Kidney (tissue), 14 donors: ENCODE measurements around the gene SPINK2. TPM values are rescaled to one million over a fixed set of nuclear protein-coding genes. Genes with fewer than 3 reads are reported as not detected.

Experiments used
- DNase-seq, 5 donors: peaks; one replicate each; pipeline ENCODE4 v3.0.0-alpha.2; 2013 to 2020
- FAIRE-seq: peaks from 2 replicates; lab custom pipeline; 2012; peaks lifted over from hg19 to GRCh38; lab: Jason Lieb, UNC
- H3K27ac ChIP-seq, 2 donors: one replicate each; pipeline ENCODE4 v1.7.0; 2013; ENCODE audit warnings: low read depth in 2 of 2, low read length in 2 of 2, inconsistent platforms in 1 of 2
- H3K27me3 ChIP-seq: one replicate; pipeline ENCODE4 v1.7.1; 2013; ENCODE audit warnings: low read length, inconsistent platforms; ENCODE audit not compliant: control insufficient read depth, insufficient read depth
- H3K36me3 ChIP-seq, 3 donors: one replicate each; pipeline versions ENCODE4 v1.7.0 to v1.7.1; 2013; ENCODE audit warnings: low read length in 3 of 3, control low read depth in 1 of 3, inconsistent platforms in 1 of 3; ENCODE audit not compliant: insufficient read depth in 3 of 3, control insufficient read depth in 2 of 3
- H3K4me1 ChIP-seq, 3 donors: one replicate each; pipeline versions ENCODE4 v1.7.0 to v1.7.1; 2013; ENCODE audit warnings: low read length in 3 of 3, inconsistent platforms in 1 of 3, low read depth in 1 of 3; ENCODE audit not compliant: control insufficient read depth in 2 of 3, insufficient read depth in 2 of 3
- H3K4me3 ChIP-seq, 3 donors: one replicate each; pipeline versions ENCODE4 v1.7.0 to v1.8.1; 2013; ENCODE audit warnings: low read length in 3 of 3, control low read depth in 1 of 3, inconsistent platforms in 1 of 3
- H3K9ac ChIP-seq, 3 donors: one replicate each; pipeline versions ENCODE4 v1.7.0 to v1.7.1; 2013; ENCODE audit warnings: low read length in 3 of 3, control low read depth in 1 of 3, inconsistent platforms in 1 of 3
- H3K9me3 ChIP-seq, 3 donors: one replicate each; pipeline versions ENCODE4 v1.7.0 to v1.7.1; 2013; ENCODE audit warnings: low read length in 3 of 3, control low read depth in 1 of 3, inconsistent platforms in 1 of 3; ENCODE audit not compliant: control insufficient read depth in 2 of 3, insufficient read depth in 1 of 3
- intact Hi-C: fragments of 100-400 bp; cut with DNase I; formaldehyde crosslinking; loops from one replicate; pipeline ENCODE4 v1.11.1; 2022
- polyA plus RNA-seq: library from polyadenylated mRNA; stranded (reverse); fragments of 350-450 nt; fragmentation: Illumina TruSeq; extraction: RNeasy Lipid Tissue Mini Kit (QIAGEN cat#74804); gene quantifications from one replicate; pipeline ENCODE4 v1.2.3, GENCODE V29; 2014; ENCODE audit warnings: low read depth, low replicate concordance; ENCODE audit not compliant: insufficient read depth
- total RNA-seq: library from RNA; stranded (reverse); fragmentation: NEBNext Ultra II Directional; extraction: Animal tissue kit (Norgen Biotek cat#: 25700); gene quantifications from one replicate; pipeline ENCODE4 v1.2.1, GENCODE V29; 2021
- TF ChIP-seq, protein P1 (sequence below): IDR thresholded peaks from 3 replicates; pipeline ENCODE4 v1.5.1; 2012; ENCODE audit warnings: mild to moderate bottlenecking, moderate library complexity, borderline replicate concordance; ENCODE audit not compliant: insufficient read depth; ENCODE audit errors: extremely low read depth
- donor health status: control.
- donor health status: control.
- donor health status: control.
- donor health status: control.
- donor health status: control.
- donor health status: DM: yes; HTN: yes; CAD: no.
- donor health status: Normal renal cell carcinoma (clear cell type).

Gene SPINK2
- total and polyA plus RNA-seq, 2 donors from 2014 or later = 1.0 TPM; not detected in 1

DNA sequence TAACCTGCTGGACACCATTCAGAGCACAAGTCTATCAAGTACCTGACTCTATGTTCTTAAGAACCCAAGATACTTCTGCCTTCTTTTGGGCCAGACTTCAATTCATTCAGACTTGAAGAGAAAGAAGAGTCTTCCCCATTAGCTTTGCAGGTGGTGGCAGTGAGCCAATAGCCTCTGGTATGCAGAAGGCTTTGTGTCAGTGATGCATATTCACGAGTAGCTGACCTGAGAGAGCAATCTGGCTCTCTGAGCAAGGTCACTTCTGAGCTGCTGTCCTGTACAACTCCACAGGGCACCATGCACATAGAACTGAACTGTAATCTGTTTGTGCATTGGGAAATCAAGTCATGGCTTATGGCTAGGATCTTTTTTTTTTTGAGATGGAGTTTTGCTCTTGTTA is 39.9 kb upstream of the SPINK2 start:
- TF ChIP-seq, protein P1, sequence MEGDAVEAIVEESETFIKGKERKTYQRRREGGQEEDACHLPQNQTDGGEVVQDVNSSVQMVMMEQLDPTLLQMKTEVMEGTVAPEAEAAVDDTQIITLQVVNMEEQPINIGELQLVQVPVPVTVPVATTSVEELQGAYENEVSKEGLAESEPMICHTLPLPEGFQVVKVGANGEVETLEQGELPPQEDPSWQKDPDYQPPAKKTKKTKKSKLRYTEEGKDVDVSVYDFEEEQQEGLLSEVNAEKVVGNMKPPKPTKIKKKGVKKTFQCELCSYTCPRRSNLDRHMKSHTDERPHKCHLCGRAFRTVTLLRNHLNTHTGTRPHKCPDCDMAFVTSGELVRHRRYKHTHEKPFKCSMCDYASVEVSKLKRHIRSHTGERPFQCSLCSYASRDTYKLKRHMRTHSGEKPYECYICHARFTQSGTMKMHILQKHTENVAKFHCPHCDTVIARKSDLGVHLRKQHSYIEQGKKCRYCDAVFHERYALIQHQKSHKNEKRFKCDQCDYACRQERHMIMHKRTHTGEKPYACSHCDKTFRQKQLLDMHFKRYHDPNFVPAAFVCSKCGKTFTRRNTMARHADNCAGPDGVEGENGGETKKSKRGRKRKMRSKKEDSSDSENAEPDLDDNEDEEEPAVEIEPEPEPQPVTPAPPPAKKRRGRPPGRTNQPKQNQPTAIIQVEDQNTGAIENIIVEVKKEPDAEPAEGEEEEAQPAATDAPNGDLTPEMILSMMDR = no peak
- no peaks in the 10 kb centered on the region for H3K9me3 ChIP-seq
- no peak overlapping the region for H3K9ac ChIP-seq
- peak in 1 of 5 donors; percentile 39 for DNase-seq
- H3K36me3 ChIP-seq = no peaks in the 10 kb centered on the region
- no peaks in the 10 kb centered on the region for H3K27me3 ChIP-seq
- no peak overlapping the region for H3K27ac ChIP-seq
- H3K4me1 ChIP-seq = no peaks in the 10 kb centered on the region
- no peak overlapping the region for H3K4me3 ChIP-seq
- intact Hi-C loops = no loop called here
- FAIRE-seq = no peak

DNA sequence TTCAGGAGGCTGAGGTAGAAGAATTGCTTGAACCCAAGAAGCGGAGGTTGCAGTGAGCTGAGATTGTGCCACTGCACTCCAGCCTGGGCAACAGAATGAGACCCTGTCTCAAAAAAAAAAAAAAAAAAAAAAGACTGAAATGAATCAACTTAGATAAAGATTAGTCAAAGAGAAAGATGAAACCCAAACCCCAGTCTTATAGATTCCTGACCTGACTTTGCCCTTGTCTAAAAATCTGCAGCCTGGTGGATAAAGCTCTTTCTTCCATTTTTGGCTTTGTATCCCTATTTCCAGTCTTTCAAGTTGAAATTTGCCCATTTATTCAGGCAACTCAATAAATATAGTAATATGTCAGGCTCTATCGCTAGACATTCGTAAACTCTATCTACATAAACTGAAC is 39.3 kb upstream of the SPINK2 start:
- intact Hi-C loops = no loop called here

DNA sequence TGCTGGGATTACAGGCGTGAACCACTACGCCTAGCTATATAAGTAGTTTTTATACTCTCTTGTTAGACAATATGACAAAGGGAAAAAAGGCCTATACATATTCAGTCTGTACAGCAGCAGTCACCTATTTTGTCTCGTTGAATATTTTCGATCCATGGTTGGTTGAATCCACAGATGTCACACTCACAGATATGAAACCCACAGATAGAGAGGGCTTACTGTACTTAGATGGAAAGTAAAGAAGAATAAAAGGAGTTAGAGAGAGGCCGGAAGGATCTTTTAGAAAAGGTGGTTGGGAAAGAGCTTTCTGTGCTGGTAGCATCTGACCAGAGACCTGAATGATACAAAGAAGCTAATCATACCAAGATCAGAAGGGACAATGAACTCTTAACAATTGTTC is 38.3 kb upstream of the SPINK2 start:
- no peak overlapping the region for H3K9ac ChIP-seq
- DNase-seq (no peak), FAIRE-seq (no peak)
- no peaks in the 10 kb centered on the region for H3K4me1 ChIP-seq
- intact Hi-C loops = no loop called here
- H3K27me3 ChIP-seq = no peaks in the 10 kb centered on the region
- H3K9me3 ChIP-seq = no peaks in the 10 kb centered on the region
- TF ChIP-seq, protein P1 = no peak
- no peaks in the 10 kb centered on the region for H3K36me3 ChIP-seq
- no peak overlapping the region for H3K4me3 ChIP-seq
- H3K27ac ChIP-seq = no peak overlapping the region

More for the DNA sequence above, 39.3 kb upstream of the SPINK2 start:
- no peak for DNase-seq
- Histone ChIP-seq H3K27ac (no peak overlapping the region), H3K9ac (no peak overlapping the region), H3K9me3 (no peaks in the 10 kb centered on the region), H3K4me3 (no peak overlapping the region), H3K27me3 (no peaks in the 10 kb centered on the region), H3K36me3 (no peaks in the 10 kb centered on the region), H3K4me1 (no peaks in the 10 kb centered on the region)
- TF ChIP-seq, protein P1 = no peak
- no peak for FAIRE-seq
